ENCODE results near the gene PLB1.

PLB1 gene

GRCh38 chr2:28623582-28624405, 127.9 kb downstream of the PLB1 start:
- no peaks in the 10 kb centered on the region for H3K36me3 ChIP-seq (ENCODE audit: insufficient read depth, low read length)
- H3K4me3 ChIP-seq = no peak overlapping the region
- H3K9me3 ChIP-seq (ENCODE audit: low read depth, low read length) = no peaks in the 10 kb centered on the region
- no peak for TF ChIP-seq FOXP2 (optimal IDR thresholded peaks at IDR 0.05; ENCODE audit: control extremely low read depth, extremely low read length, insufficient read depth)
- no peak for TF ChIP-seq POLR2AphosphoS5 (IDR thresholded peaks at IDR 0.05; ENCODE audit: borderline replicate concordance, low read depth, low read length)
- TF ChIP-seq EZH2 (IDR thresholded peaks at IDR 0.05) = no peak
- DNase-seq (ENCODE audit: low read depth, low spot score) = no peak
- H3K9ac ChIP-seq (ENCODE audit: insufficient read length) = no peak overlapping the region
- H3K27ac ChIP-seq = no peak overlapping the region

- no peak for DNase-seq (ENCODE audit: low read depth, low spot score)
- no peak overlapping the region for H3K9ac ChIP-seq (ENCODE audit: insufficient read length)
- no peak overlapping the region for H3K4me3 ChIP-seq
- H3K36me3 ChIP-seq (ENCODE audit: insufficient read depth, low read length) = no peaks in the 10 kb centered on the region
- no peaks in the 10 kb centered on the region for H3K9me3 ChIP-seq (ENCODE audit: low read depth, low read length)
- TF ChIP-seq EZH2 (IDR thresholded peaks at IDR 0.05) = no peak
- no peak for TF ChIP-seq POLR2AphosphoS5 (IDR thresholded peaks at IDR 0.05; ENCODE audit: borderline replicate concordance, low read depth, low read length)
- TF ChIP-seq FOXP2 (optimal IDR thresholded peaks at IDR 0.05; ENCODE audit: control extremely low read depth, extremely low read length, insufficient read depth) = no peak
- no peak overlapping the region for H3K27ac ChIP-seq
These were observed 128.6 kb downstream of the PLB1 start for GRCh38 chr2:28624436-28624792.

- no peak for DNase-seq (ENCODE audit: low read depth, low spot score)
- TF ChIP-seq FOXP2 (optimal IDR thresholded peaks at IDR 0.05; ENCODE audit: control extremely low read depth, extremely low read length, insufficient read depth) (no peak), POLR2AphosphoS5 (IDR thresholded peaks at IDR 0.05; ENCODE audit: borderline replicate concordance, low read depth, low read length) (no peak)
- H3K4me3 ChIP-seq = no peak overlapping the region
These were observed 129.2 kb downstream of the PLB1 start for GRCh38 chr2:28624793-28625701.

GRCh38 chr2:28626376-28626775, 130.5 kb downstream of the PLB1 start:
- H3K36me3 ChIP-seq (ENCODE audit: insufficient read depth, low read length) = no peaks in the 10 kb centered on the region
- DNase-seq (ENCODE audit: low read depth, low spot score) = no peak
- no peak overlapping the region for H3K9ac ChIP-seq (ENCODE audit: insufficient read length)
- H3K4me3 ChIP-seq = no peak overlapping the region
- TF ChIP-seq POLR2AphosphoS5 (IDR thresholded peaks at IDR 0.05; ENCODE audit: borderline replicate concordance, low read depth, low read length) = no peak
- TF ChIP-seq EZH2 (IDR thresholded peaks at IDR 0.05) = no peak
- no peak for TF ChIP-seq FOXP2 (optimal IDR thresholded peaks at IDR 0.05; ENCODE audit: control extremely low read depth, extremely low read length, insufficient read depth)
- H3K27ac ChIP-seq = no peak overlapping the region
- H3K9me3 ChIP-seq (ENCODE audit: low read depth, low read length) = no peaks in the 10 kb centered on the region

More at GRCh38 chr2:28624793-28625701, 129.2 kb downstream of the PLB1 start:
- H3K9ac ChIP-seq (ENCODE audit: insufficient read length) = peak overlapping the region; percentile 34
- no peaks in the 10 kb centered on the region for H3K9me3 ChIP-seq (ENCODE audit: low read depth, low read length)
- H3K36me3 ChIP-seq (ENCODE audit: insufficient read depth, low read length) = no peaks in the 10 kb centered on the region
- peak overlapping the region; percentile 63; the same call in 1 of the 2 replicates for H3K27ac ChIP-seq

GRCh38 chr2:28626891-28627421, 131.1 kb downstream of the PLB1 start:
- H3K4me3 ChIP-seq = no peak overlapping the region
- TF ChIP-seq POLR2AphosphoS5 (IDR thresholded peaks at IDR 0.05; ENCODE audit: borderline replicate concordance, low read depth, low read length) (no peak), EZH2 (IDR thresholded peaks at IDR 0.05) (no peak), FOXP2 (optimal IDR thresholded peaks at IDR 0.05; ENCODE audit: control extremely low read depth, extremely low read length, insufficient read depth) (no peak)
- H3K27ac ChIP-seq = no peak overlapping the region
- no peaks in the 10 kb centered on the region for H3K36me3 ChIP-seq (ENCODE audit: insufficient read depth, low read length)
- DNase-seq (ENCODE audit: low read depth, low spot score) = no peak
- H3K9ac ChIP-seq (ENCODE audit: insufficient read length) = no peak overlapping the region
- no peaks in the 10 kb centered on the region for H3K9me3 ChIP-seq (ENCODE audit: low read depth, low read length)

GRCh38 chr2:28627722-28628480, 132.0 kb downstream of the PLB1 start:
- DNase-seq (ENCODE audit: low read depth, low spot score) = no peak
- Histone ChIP-seq H3K9me3 (ENCODE audit: low read depth, low read length) (no peaks in the 10 kb centered on the region), H3K9ac (ENCODE audit: insufficient read length) (no peak overlapping the region), H3K36me3 (ENCODE audit: insufficient read depth, low read length) (no peaks in the 10 kb centered on the region), H3K27ac (no peak overlapping the region), H3K4me3 (no peak overlapping the region)
- no peak for TF ChIP-seq FOXP2 (optimal IDR thresholded peaks at IDR 0.05; ENCODE audit: control extremely low read depth, extremely low read length, insufficient read depth)
- TF ChIP-seq EZH2 (IDR thresholded peaks at IDR 0.05) = no peak
- TF ChIP-seq POLR2AphosphoS5 (IDR thresholded peaks at IDR 0.05; ENCODE audit: borderline replicate concordance, low read depth, low read length) = no peak

- Histone ChIP-seq H3K4me3 (no peak overlapping the region), H3K27ac (no peak overlapping the region), H3K9me3 (ENCODE audit: low read depth, low read length) (no peaks in the 10 kb centered on the region), H3K36me3 (ENCODE audit: insufficient read depth, low read length) (no peaks in the 10 kb centered on the region), H3K9ac (ENCODE audit: insufficient read length) (no peak overlapping the region)
- TF ChIP-seq FOXP2 (optimal IDR thresholded peaks at IDR 0.05; ENCODE audit: control extremely low read depth, extremely low read length, insufficient read depth) (no peak), EZH2 (IDR thresholded peaks at IDR 0.05) (no peak), POLR2AphosphoS5 (IDR thresholded peaks at IDR 0.05; ENCODE audit: borderline replicate concordance, low read depth, low read length) (no peak)
- no peak for DNase-seq (ENCODE audit: low read depth, low spot score)
These were observed 132.6 kb downstream of the PLB1 start for GRCh38 chr2:28628506-28628905.
